HG02571 (cell line): ENCODE measurements around the gene BUD13.

Source experiments
- ATAC-seq: cut with Tn5 transposase; IDR thresholded peaks from one replicate; pipeline ENCODE4 v1.9.1; 2021; ENCODE audit warnings: mild to moderate bottlenecking, moderate library complexity; ENCODE audit not compliant: unreplicated experiment

Gene BUD13

DNA sequence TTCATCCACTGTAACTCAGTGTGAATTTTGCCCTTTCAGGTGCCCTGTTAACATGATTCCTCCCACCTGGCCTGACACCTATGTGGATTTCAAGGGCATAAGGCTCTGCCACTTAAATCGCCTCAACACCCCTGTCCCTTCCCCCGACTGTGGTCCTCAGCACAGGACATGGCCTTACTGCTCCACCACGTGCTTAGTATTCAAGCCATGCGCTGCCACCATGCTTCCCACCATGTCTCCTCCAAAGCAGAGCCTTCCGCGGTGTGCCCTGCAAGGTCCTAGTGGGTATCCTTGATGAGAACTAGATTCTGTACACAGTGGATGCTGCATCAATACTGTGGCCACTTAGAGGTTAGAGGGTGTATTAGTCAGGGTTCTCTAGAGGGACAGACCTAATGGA, 51.9 kb downstream of the BUD13 start:
- ATAC-seq: no peak

DNA sequence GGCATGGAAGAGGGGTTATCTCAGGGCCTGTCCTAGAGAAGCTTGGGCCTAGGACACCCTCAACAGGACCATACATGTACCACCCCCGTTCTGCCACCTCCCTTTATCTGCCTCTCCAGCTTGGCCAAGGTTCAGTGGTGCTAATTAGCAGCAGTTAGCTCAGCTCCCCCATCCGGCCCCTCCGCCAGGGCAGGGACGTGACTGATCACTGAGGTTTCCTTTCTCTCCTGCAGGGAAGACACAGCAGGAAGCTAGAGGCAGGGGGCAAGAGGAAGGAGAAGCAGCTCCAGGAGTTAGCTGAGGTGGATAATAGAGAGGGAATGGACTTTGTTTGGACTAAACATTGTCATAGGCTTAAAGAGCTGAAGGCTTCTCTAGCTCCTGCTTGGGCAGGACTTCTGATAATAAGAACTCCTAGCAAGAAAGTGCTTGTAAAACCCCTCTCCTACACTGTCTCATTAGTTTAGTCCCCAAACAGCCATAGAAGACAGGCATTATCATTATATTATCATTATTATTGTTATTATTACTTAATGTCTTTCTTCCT, 53.8 kb downstream of the BUD13 start:
- ATAC-seq: no peak

GRCh38 chr11:116716621-116717020, 56.2 kb downstream of the BUD13 start:
- ATAC-seq: no peak

- no peak for ATAC-seq
Observed at GRCh38 chr11:116715383-116715782, 57.4 kb downstream of the BUD13 start.

GRCh38 chr11:116714902-116715301, 57.9 kb downstream of the BUD13 start:
- no peak for ATAC-seq

GRCh38 chr11:116712428-116712827, 60.4 kb downstream of the BUD13 start:
- ATAC-seq: no peak

DNA sequence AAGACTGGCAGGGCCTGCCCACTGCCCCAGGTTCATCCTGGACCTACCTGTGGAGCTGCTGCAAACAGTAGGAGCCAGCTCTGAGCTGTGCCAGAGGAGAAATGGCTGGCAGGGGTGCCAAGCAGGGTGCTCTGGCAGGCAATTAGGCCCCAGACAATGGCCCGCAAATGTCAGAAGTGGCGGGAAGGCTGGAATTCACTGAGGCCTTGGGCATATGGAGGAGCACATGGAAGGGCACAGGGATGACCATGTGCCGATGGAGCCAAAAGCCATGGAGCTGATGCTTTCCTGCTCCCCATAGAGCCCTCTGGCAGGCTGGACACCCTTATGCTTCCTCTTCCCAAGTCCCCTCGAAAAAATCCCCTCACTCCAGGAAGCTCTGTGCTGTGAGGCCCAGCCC, 62.0 kb downstream of the BUD13 start:
- no peak for ATAC-seq

DNA sequence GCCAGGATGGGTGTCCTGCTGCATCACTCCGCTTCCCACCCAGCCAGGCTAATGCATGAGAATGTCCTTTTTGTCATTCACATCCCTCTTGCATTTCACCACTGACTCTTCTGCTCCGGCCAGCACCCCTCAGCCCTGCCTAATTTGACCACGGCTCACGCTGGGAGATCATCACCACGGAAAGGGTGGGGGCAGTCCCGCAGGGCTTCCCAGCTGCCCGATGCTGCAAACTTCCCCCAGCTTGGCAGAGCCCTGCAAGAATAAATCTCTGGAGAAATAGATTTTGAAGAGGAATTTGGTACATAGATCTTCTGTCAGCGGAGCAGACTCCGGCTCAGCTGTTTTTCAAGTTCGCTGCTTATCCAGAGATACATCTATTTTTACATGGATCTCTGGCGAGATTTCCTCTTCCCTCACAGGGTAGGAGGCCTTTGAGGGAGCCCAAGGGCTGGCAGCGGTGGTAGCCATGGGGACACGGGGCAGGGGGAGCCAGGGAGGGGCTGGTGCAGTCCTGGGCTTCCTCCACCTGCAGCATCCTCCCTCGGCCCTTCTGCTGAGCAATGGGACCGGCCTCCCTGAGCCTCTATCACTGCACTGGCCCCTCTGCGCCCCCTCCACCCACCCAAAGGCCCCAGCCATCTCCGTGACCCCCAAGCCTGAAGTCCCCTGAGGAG, 62.6 kb downstream of the BUD13 start:
- ATAC-seq: no peak

- no peak for ATAC-seq
Observed at GRCh38 chr11:116707746-116708145, 65.0 kb downstream of the BUD13 start.

DNA sequence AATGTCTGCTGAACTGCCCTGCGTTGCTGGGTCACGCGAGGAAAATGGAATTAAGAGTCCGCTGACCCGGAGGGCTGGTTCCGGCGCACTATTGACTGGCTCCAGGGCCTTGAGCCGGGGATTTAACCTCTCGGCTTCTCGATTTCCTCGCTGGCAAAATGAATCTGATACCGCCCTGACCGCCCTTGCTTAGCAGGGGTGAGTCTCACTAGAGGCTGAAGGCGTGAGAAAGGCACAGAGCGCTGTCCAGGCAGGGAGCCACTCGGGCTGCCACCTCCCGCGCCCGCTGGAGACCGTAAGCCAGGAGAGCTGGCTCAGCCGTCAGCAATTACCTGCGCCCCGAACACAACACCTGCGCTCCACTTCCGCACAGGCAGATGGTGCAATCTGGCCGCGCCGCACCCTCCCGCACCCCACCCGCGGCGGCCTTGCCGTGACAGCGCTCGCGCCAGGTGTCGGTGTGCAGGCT, 65.6 kb downstream of the BUD13 start:
- no peak for ATAC-seq

- no peak for ATAC-seq
Observed at GRCh38 chr11:116703421-116703820, 69.4 kb downstream of the BUD13 start.

- ATAC-seq: no peak
Observed at GRCh38 chr11:116702772-116703385, 69.9 kb downstream of the BUD13 start.

- no peak for ATAC-seq
Observed at GRCh38 chr11:116701876-116702275, 70.9 kb downstream of the BUD13 start.

DNA sequence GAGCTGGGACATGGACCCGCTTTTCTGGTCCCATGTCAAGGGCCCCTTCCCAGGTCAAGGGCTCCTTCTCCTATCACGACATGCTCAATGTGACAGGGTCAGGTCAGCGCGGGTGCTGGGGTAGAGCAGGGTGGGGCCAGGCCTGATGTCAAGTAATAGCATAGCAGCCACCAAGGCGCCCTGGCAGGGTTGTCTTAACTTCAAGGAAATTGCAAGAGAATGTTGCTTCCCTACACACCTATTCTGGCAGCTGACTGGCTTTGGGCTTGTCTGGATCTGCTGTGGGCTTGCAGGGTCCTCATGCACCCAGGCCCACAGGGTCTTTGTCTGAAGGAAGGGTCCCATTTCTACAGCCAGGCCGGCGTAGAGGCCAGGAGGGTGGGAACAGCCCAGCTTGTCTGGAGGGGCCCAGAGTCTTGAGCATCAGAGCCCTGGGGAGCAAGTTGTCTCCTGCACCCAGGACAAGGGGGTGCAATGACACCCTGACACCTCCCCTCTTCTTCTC, 71.4 kb downstream of the BUD13 start:
- ATAC-seq: no peak

GRCh38 chr11:116700586-116701220, 72.1 kb downstream of the BUD13 start:
- no peak for ATAC-seq
